Right lobe of liver (tissue), 4 donors: ENCODE results near the gene KCNT2.
A peak's percentile ranks its signal among the peaks of the same experiment; 100 is the strongest.

Experiments used
- CTCF ChIP-seq, 4 donors: fragments of 200-600 bp in 3 of 4; fragments of 450-650 bp in 1 of 4; IDR thresholded peaks; one replicate each; pipeline versions ENCODE4 v1.5.1 to v1.8.0; 2016 to 2022; ENCODE audit warnings: antibody characterized with exemption in 4 of 4, mild to moderate bottlenecking in 2 of 4
- POLR2A ChIP-seq: fragments of 450-650 bp; IDR thresholded peaks from one replicate; pipeline ENCODE4 v1.6.1; 2017; ENCODE audit warnings: antibody characterized with exemption, mild to moderate bottlenecking
- donor health status: DM: no; HTN: no; CAD: no.
- donor health status: DM: no; HTN: no; CAD: no.
- donor health status: DM: no; HTN: yes; CAD: no.

GRCh38 chr1:196355206-196355786 lies 252.9 kb downstream of the KCNT2 start:
- peak; percentile 49 to 70 (median 67) for TF ChIP-seq CTCF (IDR thresholded peaks at IDR 0.05)
- TF ChIP-seq POLR2A = no peak
